GM23338 (cell line): ENCODE data around the gene SPON2. TPM values are rescaled to one million over a fixed set of nuclear protein-coding genes. Genes with fewer than 3 reads are reported as not detected.

Source experiments
- ATAC-seq: fragments of 200-7000 bp; cut with Tn5 transposase; 3 replicates; pipeline ENCODE4 v1.9.1; 2020
- DNase-seq: peaks from one replicate; pipeline ENCODE4 v3.0.0-alpha.2; 2015; ENCODE audit warnings: low spot score
- H2AFZ ChIP-seq: fragments of 200-600 bp; sonication (generic); 2 replicates; pipeline ENCODE4 v1.8.0; 2016; ENCODE audit warnings: antibody characterized with exemption, mild to moderate bottlenecking, moderate library complexity
- H3F3A ChIP-seq: fragments of 200-600 bp; sonication (generic); replicated peaks from 2 replicates; pipeline ENCODE4 v1.8.0; 2017; ENCODE audit warnings: antibody characterized with exemption, mixed run types, low read depth
- H3K27ac ChIP-seq: fragments of 200-600 bp; sonication (generic); 2 replicates; pipeline ENCODE4 v1.6.1; 2016; ENCODE audit warnings: low read depth
- H3K27me3 ChIP-seq: fragments of 200-600 bp; sonication (generic); 2 replicates; pipeline ENCODE4 v1.8.0; 2016; ENCODE audit warnings: mild to moderate bottlenecking, mixed run types, moderate library complexity; ENCODE audit not compliant: insufficient read depth
- H3K36me3 ChIP-seq: fragments of 200-600 bp; sonication (generic); 2 replicates; pipeline ENCODE4 v1.8.0; 2016; ENCODE audit warnings: mild to moderate bottlenecking; ENCODE audit not compliant: insufficient read depth
- H3K4me1 ChIP-seq: fragments of 200-600 bp; sonication (generic); 2 replicates; pipeline ENCODE4 v1.8.0; 2016; ENCODE audit warnings: mild to moderate bottlenecking, moderate library complexity; ENCODE audit not compliant: insufficient read depth
- H3K4me2 ChIP-seq: fragments of 200-600 bp; sonication (generic); 2 replicates; pipeline ENCODE4 v1.7.1; 2017; ENCODE audit warnings: mixed run types
- H3K4me3 ChIP-seq: fragments of 200-600 bp; sonication (generic); 2 replicates; pipeline ENCODE4 v1.6.1; 2016; ENCODE audit warnings: mixed run types
- H3K79me2 ChIP-seq: fragments of 200-600 bp; sonication (generic); replicated peaks from 2 replicates; pipeline ENCODE4 v1.8.0; 2017; ENCODE audit warnings: mild to moderate bottlenecking; ENCODE audit not compliant: insufficient read depth
- H3K9me2 ChIP-seq: fragments of 200-600 bp; sonication (generic); 2 replicates; pipeline ENCODE4 v1.8.0; 2017; ENCODE audit not compliant: insufficient read depth
- H4K20me1 ChIP-seq: fragments of 200-600 bp; sonication (generic); replicated peaks from 2 replicates; pipeline ENCODE4 v1.8.0; 2017; ENCODE audit warnings: mild to moderate bottlenecking; ENCODE audit not compliant: insufficient read depth
- H3K27ac Mint-ChIP-seq: 2 replicates; pipeline ENCODE4 v1.8.0; 2020; ENCODE audit warnings: inconsistent platforms, mild to moderate bottlenecking, moderate library complexity, mixed read lengths
- H3K27me3 Mint-ChIP-seq: 3 replicates; pipeline ENCODE4 v1.8.0; 2022; ENCODE audit warnings: low read depth, mild to moderate bottlenecking, moderate library complexity, mixed read lengths, inconsistent platforms; ENCODE audit not compliant: insufficient read depth, poor library complexity
- H3K36me3 Mint-ChIP-seq: 3 replicates; pipeline ENCODE4 v1.8.0; 2021; ENCODE audit warnings: low read depth, mild to moderate bottlenecking, inconsistent platforms, moderate library complexity, mixed read lengths
- H3K4me1 Mint-ChIP-seq: 3 replicates; pipeline ENCODE4 v1.8.0; 2020; ENCODE audit warnings: mild to moderate bottlenecking, inconsistent platforms, mixed read lengths
- H3K4me3 Mint-ChIP-seq: 3 replicates; pipeline ENCODE4 v1.8.0; 2021; ENCODE audit warnings: moderate library complexity, mild to moderate bottlenecking, inconsistent platforms, mixed read lengths
- H3K9me3 Mint-ChIP-seq: 3 replicates; pipeline ENCODE4 v1.8.0; 2020; ENCODE audit warnings: moderate library complexity, mild to moderate bottlenecking, inconsistent platforms, mixed read lengths
- CREB1 ChIP-seq: fragments of 250-450 bp; sonication (Bioruptor Pico); IDR thresholded peaks from 2 replicates; pipeline ENCODE4 v1.5.0; 2020; ENCODE audit warnings: low read depth, mild to moderate bottlenecking, moderate library complexity
- EZH2 ChIP-seq: fragments of 200-600 bp; sonication (generic); IDR thresholded peaks from one replicate; pipeline ENCODE4 v1.8.0; 2017; ENCODE audit warnings: antibody characterized with exemption, mild to moderate bottlenecking, low read depth; ENCODE audit not compliant: unreplicated experiment
- EZH2phosphoT487 ChIP-seq: fragments of 200-600 bp; sonication (generic); IDR thresholded peaks from one replicate; pipeline ENCODE4 v1.8.1; 2018; ENCODE audit warnings: antibody characterized with exemption; ENCODE audit not compliant: unreplicated experiment
- JUNB ChIP-seq: IDR thresholded peaks from one replicate; pipeline ENCODE4 v1.6.1; 2016; ENCODE audit warnings: antibody characterized with exemption; ENCODE audit not compliant: unreplicated experiment
- NANOG ChIP-seq: IDR thresholded peaks from 2 replicates; pipeline ENCODE4 v1.6.1; 2016; ENCODE audit warnings: antibody characterized with exemption, borderline replicate concordance
- POLR2AphosphoS5 ChIP-seq: IDR thresholded peaks from 2 replicates; pipeline ENCODE4 v1.6.1; 2016; ENCODE audit warnings: antibody characterized with exemption, low read depth
- STAT1 ChIP-seq: IDR thresholded peaks from one replicate; pipeline ENCODE4 v1.6.1; 2016; ENCODE audit warnings: antibody characterized with exemption; ENCODE audit not compliant: unreplicated experiment
- ZNF114 ChIP-seq: fragments of 250-450 bp; sonication (Bioruptor Pico); IDR thresholded peaks from 2 replicates; pipeline ENCODE4 v1.5.0; 2020; ENCODE audit warnings: mild to moderate bottlenecking, moderate library complexity
- ZNF331 ChIP-seq: fragments of 250-450 bp; sonication (Bioruptor Pico); IDR thresholded peaks from 2 replicates; pipeline ENCODE4 v1.5.0; 2020; ENCODE audit warnings: low read depth, mild to moderate bottlenecking, moderate library complexity
- ZNF462 ChIP-seq: fragments of 250-450 bp; sonication (Bioruptor Pico); IDR thresholded peaks from 2 replicates; pipeline ENCODE4 v1.5.0; 2020; ENCODE audit warnings: mild to moderate bottlenecking, moderate library complexity
- polyA plus RNA-seq: library from polyadenylated mRNA; unstranded; fragments of >200 nt; fragmentation: Nextera tagmentation; extraction: Ambion mirVana; gene quantifications from 2 replicates; pipeline ENCODE4 v1.2.1, GENCODE V29; 2016
- total RNA-seq: library from RNA; depleted of rRNA; stranded (reverse); fragments of >200 nt; shearing (Covaris generic); gene quantifications from 2 replicates; pipeline ENCODE4 v1.2.3, GENCODE V29; 2014
- TF ChIP-seq, protein P1 (sequence below), 2 experiments: fragments of 200-600 bp in 1 of 2; sonication (generic) in 1 of 2; conservative IDR thresholded peaks; 2 replicates each; pipeline versions ENCODE4 v1.5.1 to v1.6.1; 2016 to 2017; ENCODE audit warnings: antibody characterized with exemption in 2 of 2, low read depth in 2 of 2, mild to moderate bottlenecking in 2 of 2, moderate library complexity in 1 of 2
- TF ChIP-seq, protein P2 (sequence below): IDR thresholded peaks from one replicate; pipeline ENCODE4 v1.6.1; 2018; ENCODE audit warnings: antibody characterized with exemption; ENCODE audit not compliant: unreplicated experiment
- TF ChIP-seq, protein P3 (sequence below): IDR thresholded peaks from 2 replicates; pipeline ENCODE4 v1.6.1; 2016; ENCODE audit warnings: antibody characterized with exemption

The SPON2 gene
- total and polyA plus RNA-seq, 2 experiments from 2014 or later: 2.1 to 2.4 TPM

- DNase-seq (no peak), ATAC-seq (no peak)
- Mint-ChIP-seq H3K27ac (no peak overlapping the region), H3K36me3 (no peaks in the 10 kb centered on the region), H3K9me3 (peaks cover 1% of the 10 kb centered on the region; the same call in 2 of the 3 replicates), H3K4me3 (no peak overlapping the region), H3K27me3 (no peaks in the 10 kb centered on the region), H3K4me1 (no peaks in the 10 kb centered on the region)
- Histone ChIP-seq H3K4me2 (no peak overlapping the region), H3K9me2 (no peaks in the 10 kb centered on the region), H4K20me1 (peaks cover 5% of the 10 kb centered on the region), H3F3A (no peaks in the 10 kb centered on the region), H3K4me3 (no peak overlapping the region), H3K27me3 (no peaks in the 10 kb centered on the region), H3K4me1 (no peaks in the 10 kb centered on the region), H2AFZ (no peak overlapping the region), H3K79me2 (no peaks in the 10 kb centered on the region), H3K36me3 (no peaks in the 10 kb centered on the region), H3K27ac (no peak overlapping the region)
- no peak for TF ChIP-seq EZH2phosphoT487
- no peak for TF ChIP-seq JUNB
- no peak for TF ChIP-seq STAT1
- TF ChIP-seq, protein P1, sequence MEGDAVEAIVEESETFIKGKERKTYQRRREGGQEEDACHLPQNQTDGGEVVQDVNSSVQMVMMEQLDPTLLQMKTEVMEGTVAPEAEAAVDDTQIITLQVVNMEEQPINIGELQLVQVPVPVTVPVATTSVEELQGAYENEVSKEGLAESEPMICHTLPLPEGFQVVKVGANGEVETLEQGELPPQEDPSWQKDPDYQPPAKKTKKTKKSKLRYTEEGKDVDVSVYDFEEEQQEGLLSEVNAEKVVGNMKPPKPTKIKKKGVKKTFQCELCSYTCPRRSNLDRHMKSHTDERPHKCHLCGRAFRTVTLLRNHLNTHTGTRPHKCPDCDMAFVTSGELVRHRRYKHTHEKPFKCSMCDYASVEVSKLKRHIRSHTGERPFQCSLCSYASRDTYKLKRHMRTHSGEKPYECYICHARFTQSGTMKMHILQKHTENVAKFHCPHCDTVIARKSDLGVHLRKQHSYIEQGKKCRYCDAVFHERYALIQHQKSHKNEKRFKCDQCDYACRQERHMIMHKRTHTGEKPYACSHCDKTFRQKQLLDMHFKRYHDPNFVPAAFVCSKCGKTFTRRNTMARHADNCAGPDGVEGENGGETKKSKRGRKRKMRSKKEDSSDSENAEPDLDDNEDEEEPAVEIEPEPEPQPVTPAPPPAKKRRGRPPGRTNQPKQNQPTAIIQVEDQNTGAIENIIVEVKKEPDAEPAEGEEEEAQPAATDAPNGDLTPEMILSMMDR (conservative IDR thresholded peaks at IDR 0.05; ENCODE audit: low read depth in 2 of 2): no peak
- TF ChIP-seq ZNF331: no peak
- no peak for TF ChIP-seq CREB1 (CRISPR knock-in tag)
- no peak for TF ChIP-seq ZNF462 (CRISPR knock-in tag)
- TF ChIP-seq ZNF114 (CRISPR knock-in tag): no peak
- TF ChIP-seq, protein P2, sequence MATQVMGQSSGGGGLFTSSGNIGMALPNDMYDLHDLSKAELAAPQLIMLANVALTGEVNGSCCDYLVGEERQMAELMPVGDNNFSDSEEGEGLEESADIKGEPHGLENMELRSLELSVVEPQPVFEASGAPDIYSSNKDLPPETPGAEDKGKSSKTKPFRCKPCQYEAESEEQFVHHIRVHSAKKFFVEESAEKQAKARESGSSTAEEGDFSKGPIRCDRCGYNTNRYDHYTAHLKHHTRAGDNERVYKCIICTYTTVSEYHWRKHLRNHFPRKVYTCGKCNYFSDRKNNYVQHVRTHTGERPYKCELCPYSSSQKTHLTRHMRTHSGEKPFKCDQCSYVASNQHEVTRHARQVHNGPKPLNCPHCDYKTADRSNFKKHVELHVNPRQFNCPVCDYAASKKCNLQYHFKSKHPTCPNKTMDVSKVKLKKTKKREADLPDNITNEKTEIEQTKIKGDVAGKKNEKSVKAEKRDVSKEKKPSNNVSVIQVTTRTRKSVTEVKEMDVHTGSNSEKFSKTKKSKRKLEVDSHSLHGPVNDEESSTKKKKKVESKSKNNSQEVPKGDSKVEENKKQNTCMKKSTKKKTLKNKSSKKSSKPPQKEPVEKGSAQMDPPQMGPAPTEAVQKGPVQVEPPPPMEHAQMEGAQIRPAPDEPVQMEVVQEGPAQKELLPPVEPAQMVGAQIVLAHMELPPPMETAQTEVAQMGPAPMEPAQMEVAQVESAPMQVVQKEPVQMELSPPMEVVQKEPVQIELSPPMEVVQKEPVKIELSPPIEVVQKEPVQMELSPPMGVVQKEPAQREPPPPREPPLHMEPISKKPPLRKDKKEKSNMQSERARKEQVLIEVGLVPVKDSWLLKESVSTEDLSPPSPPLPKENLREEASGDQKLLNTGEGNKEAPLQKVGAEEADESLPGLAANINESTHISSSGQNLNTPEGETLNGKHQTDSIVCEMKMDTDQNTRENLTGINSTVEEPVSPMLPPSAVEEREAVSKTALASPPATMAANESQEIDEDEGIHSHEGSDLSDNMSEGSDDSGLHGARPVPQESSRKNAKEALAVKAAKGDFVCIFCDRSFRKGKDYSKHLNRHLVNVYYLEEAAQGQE: no peak
- TF ChIP-seq EZH2: no peak
- TF ChIP-seq, protein P3, sequence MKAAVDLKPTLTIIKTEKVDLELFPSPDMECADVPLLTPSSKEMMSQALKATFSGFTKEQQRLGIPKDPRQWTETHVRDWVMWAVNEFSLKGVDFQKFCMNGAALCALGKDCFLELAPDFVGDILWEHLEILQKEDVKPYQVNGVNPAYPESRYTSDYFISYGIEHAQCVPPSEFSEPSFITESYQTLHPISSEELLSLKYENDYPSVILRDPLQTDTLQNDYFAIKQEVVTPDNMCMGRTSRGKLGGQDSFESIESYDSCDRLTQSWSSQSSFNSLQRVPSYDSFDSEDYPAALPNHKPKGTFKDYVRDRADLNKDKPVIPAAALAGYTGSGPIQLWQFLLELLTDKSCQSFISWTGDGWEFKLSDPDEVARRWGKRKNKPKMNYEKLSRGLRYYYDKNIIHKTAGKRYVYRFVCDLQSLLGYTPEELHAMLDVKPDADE: no peak
- TF ChIP-seq NANOG: no peak
- TF ChIP-seq POLR2AphosphoS5: no peak
These were observed 39.4 kb downstream of the SPON2 start for GRCh38 chr4:1133033-1133432.
